Spleen (tissue), 11 donors: Measurements from ENCODE around the gene VPS35L. TPM values are rescaled to one million over a fixed set of nuclear protein-coding genes. Genes with fewer than 3 reads are reported as not detected.

Experiments
- DNase-seq: peaks from one replicate; pipeline ENCODE4 v3.0.0-alpha.2; 2020
- H3K27ac ChIP-seq, 8 donors: fragments of 200-600 bp; sonication (generic) in 7 of 8; 1 replicate in 4 of 8; 2 replicates in 4 of 8; pipeline versions ENCODE4 v1.5.0 to v1.8.0; 2016 to 2021; ENCODE audit warnings: inconsistent platforms in 4 of 8, mild to moderate bottlenecking in 4 of 8, moderate library complexity in 1 of 8
- H3K27me3 ChIP-seq, 7 donors: fragments of 200-600 bp; sonication (generic) in 6 of 7; replicated peaks in 1 of 7; 1 replicate in 4 of 7; 2 replicates in 3 of 7; pipeline versions ENCODE4 v1.5.0 to v1.8.0; 2016 to 2021; ENCODE audit warnings: inconsistent platforms in 3 of 7, mild to moderate bottlenecking in 1 of 7
- H3K36me3 ChIP-seq, 6 donors: fragments of 200-600 bp; sonication (generic) in 5 of 6; 1 replicate in 4 of 6; 2 replicates in 2 of 6; pipeline versions ENCODE4 v1.5.0 to v1.8.0; 2016 to 2021; ENCODE audit warnings: inconsistent platforms in 2 of 6
- H3K4me1 ChIP-seq, 6 donors: fragments of 200-600 bp; sonication (generic) in 5 of 6; 1 replicate in 3 of 6; 2 replicates in 3 of 6; pipeline versions ENCODE4 v1.5.0 to v1.8.0; 2016 to 2021; ENCODE audit warnings: inconsistent platforms in 3 of 6
- H3K4me3 ChIP-seq, 8 donors: fragments of 200-600 bp; sonication (generic) in 7 of 8; 1 replicate in 4 of 8; 2 replicates in 4 of 8; pipeline versions ENCODE4 v1.5.0 to v1.8.0; 2016 to 2021; ENCODE audit warnings: inconsistent platforms in 4 of 8, mild to moderate bottlenecking in 4 of 8, moderate library complexity in 2 of 8
- H3K9me3 ChIP-seq, 8 donors: fragments of 200-600 bp; sonication (generic) in 7 of 8; 1 replicate in 4 of 8; 2 replicates in 4 of 8; pipeline versions ENCODE4 v1.5.0 to v1.8.0; 2016 to 2021; ENCODE audit warnings: inconsistent platforms in 4 of 8
- CTCF ChIP-seq, 11 experiments: fragments of 200-600 bp in 7 of 11; fragments of 450-650 bp in 4 of 11; sonication (generic) in 4 of 11; IDR thresholded peaks in 8 of 11; conservative IDR thresholded peaks in 3 of 11; 1 replicate in 7 of 11; 2 replicates in 4 of 11; pipeline versions ENCODE4 v1.4.0 to v1.8.0; 2016 to 2021; ENCODE audit warnings: antibody characterized with exemption in 11 of 11, inconsistent platforms in 4 of 11, mild to moderate bottlenecking in 1 of 11
- POLR2A ChIP-seq, 3 donors: fragments of 450-650 bp; IDR thresholded peaks; one replicate each; pipeline ENCODE4 v1.5.1; 2017; ENCODE audit warnings: antibody characterized with exemption in 3 of 3, mild to moderate bottlenecking in 1 of 3
- POLR2AphosphoS5 ChIP-seq, 3 donors: sonication (generic); formaldehyde crosslinking; IDR thresholded peaks; one replicate each; pipeline ENCODE4 v1.5.1; 2017; ENCODE audit warnings: antibody characterized with exemption in 3 of 3
- WGBS, 5 donors: extraction: QIAGEN DNeasy Blood & Tissue Kit in 3 of 5; methylation state at CpG; one replicate each; pipeline versions ENCODE4 v1.1.5 to v1.1.7; 2013 to 2018; 5-methylcytosine and 5-hydroxymethylcytosine counted together
- intact Hi-C: fragments of 100-400 bp; cut with DNase I; formaldehyde crosslinking; loops from one replicate; pipeline ENCODE4 v1.15.0; 2023; ENCODE audit warnings: low total_unique reads
- polyA plus RNA-seq, 3 donors: library from polyadenylated mRNA; stranded (reverse); fragments of 200-250 nt; gene quantifications; one replicate each; pipeline ENCODE4 v1.2.1, GENCODE V29; 2013
- total RNA-seq, 7 donors: library from RNA; depleted of rRNA in 3 of 7; stranded (reverse); fragments of >200 nt in 3 of 7; fragmentation: NEBNext Ultra II Directional in 4 of 7; extraction: Animal tissue kit (Norgen Biotek cat#: 25700) in 4 of 7; gene quantifications; one replicate each; pipeline versions ENCODE4 v1.1.0 to v1.2.1, GENCODE V29; 2016 to 2021
- donor health status: healthy with polysubstance abuse.
- donor health status: DM: no; HTN: no; CAD: no; lungs with moderate emphysema.
- donor health status: DM: no; HTN: no; CAD: no.
- donor health status: Bipolar disorder and iron deficiency.
- donor health status: healthy.
- donor health status: DM: no; HTN: no; CAD: no.
- donor health status: DM: yes; HTN: yes; CAD: no.

VPS35L gene
- total and polyA plus RNA-seq, 10 donors, result 22.9 to 76.1 (median 58.0) TPM

- H3K27me3 ChIP-seq, result no peaks in the 10 kb centered on the region
- peaks cover 7 to 63% (median 48%) of the 10 kb centered on the region in 6 donors for H3K4me1 ChIP-seq
- peaks cover 0 to 24% (median 11%) of the 10 kb centered on the region in 6 donors for H3K36me3 ChIP-seq
- WGBS, 5 donors, result 7 to 13% (median 10%) methylated on average over 19 of the region's 19 CpGs
- H3K4me3 ChIP-seq, result peak overlapping the region; percentile 85 to 99 (median 97)
- no peak for DNase-seq
- intact Hi-C loops, result no loop called here
- H3K27ac ChIP-seq, result peak overlapping the region in 7 of 8 donors; percentile 6 to 86 (median 76)
- TF ChIP-seq POLR2A (IDR thresholded peaks at IDR 0.05) (no peak), CTCF (IDR thresholded peaks at IDR 0.05 in 8 of 11, conservative IDR thresholded peaks at IDR 0.05 in 3 of 11) (no peak), POLR2AphosphoS5 (IDR thresholded peaks at IDR 0.05) (no peak)
- H3K9me3 ChIP-seq, result no peaks in the 10 kb centered on the region
Observed at GRCh38 chr16:19524616-19525384, 30.7 kb upstream of the VPS35L start.

GRCh38 chr16:19525385-19525723 is 30.1 kb upstream of the VPS35L start:
- 88 to 97% (median 94%) methylated on average over 2 of the region's 2 CpGs for WGBS, 5 donors
- H3K27ac ChIP-seq, result peak overlapping the region in 4 of 8 donors; percentile 76 to 86 (median 84)
- TF ChIP-seq POLR2A (IDR thresholded peaks at IDR 0.05), result no peak
- TF ChIP-seq POLR2AphosphoS5 (IDR thresholded peaks at IDR 0.05), result no peak
- no peak for TF ChIP-seq CTCF (IDR thresholded peaks at IDR 0.05 in 8 of 11, conservative IDR thresholded peaks at IDR 0.05 in 3 of 11)
- no peaks in the 10 kb centered on the region for H3K9me3 ChIP-seq
- no peak for DNase-seq
- peaks cover 4 to 58% (median 42%) of the 10 kb centered on the region in 6 donors for H3K4me1 ChIP-seq
- H3K36me3 ChIP-seq, result peaks cover 0 to 29% (median 11%) of the 10 kb centered on the region in 6 donors
- H3K4me3 ChIP-seq, result peak overlapping the region in 6 of 8 donors; percentile 97 to 99 (median 97)
- no peaks in the 10 kb centered on the region for H3K27me3 ChIP-seq
- intact Hi-C loops, result no loop called here

- no peak for DNase-seq
- WGBS, 5 donors, result 86 to 100% (median 96%) methylated on average over 1 of the region's 1 CpG
- H3K4me3 ChIP-seq, result no peak overlapping the region
- intact Hi-C loops, result no loop called here
- TF ChIP-seq POLR2AphosphoS5 (IDR thresholded peaks at IDR 0.05) (no peak), CTCF (IDR thresholded peaks at IDR 0.05 in 8 of 11, conservative IDR thresholded peaks at IDR 0.05 in 3 of 11) (no peak), POLR2A (IDR thresholded peaks at IDR 0.05) (no peak)
- no peaks in the 10 kb centered on the region for H3K27me3 ChIP-seq
- no peak overlapping the region for H3K27ac ChIP-seq
- no peaks in the 10 kb centered on the region for H3K9me3 ChIP-seq
- peaks cover 0 to 44% (median 31%) of the 10 kb centered on the region in 6 donors for H3K4me1 ChIP-seq
- H3K36me3 ChIP-seq, result peaks cover 0 to 45% (median 11%) of the 10 kb centered on the region in 6 donors
Observed at GRCh38 chr16:19527161-19527560, 28.3 kb upstream of the VPS35L start.

GRCh38 chr16:19528666-19529065 is 26.8 kb upstream of the VPS35L start:
- WGBS, 5 donors, result 96 to 100% (median 99%) methylated on average over 3 of the region's 3 CpGs
- peaks cover 0 to 29% (median 18%) of the 10 kb centered on the region in 6 donors for H3K4me1 ChIP-seq
- H3K4me3 ChIP-seq, result no peak overlapping the region
- no peak overlapping the region for H3K27ac ChIP-seq
- no peak for DNase-seq
- peaks cover 0 to 60% (median 14%) of the 10 kb centered on the region in 6 donors for H3K36me3 ChIP-seq
- TF ChIP-seq CTCF (IDR thresholded peaks at IDR 0.05 in 8 of 11, conservative IDR thresholded peaks at IDR 0.05 in 3 of 11) (no peak), POLR2A (IDR thresholded peaks at IDR 0.05) (no peak), POLR2AphosphoS5 (IDR thresholded peaks at IDR 0.05) (no peak)
- H3K27me3 ChIP-seq, result no peaks in the 10 kb centered on the region
- no peaks in the 10 kb centered on the region for H3K9me3 ChIP-seq
- intact Hi-C loops, result no loop called here
